SIG-M5 treated with dmso at 0.1 percent for 504 hours (cell line): Measurements from ENCODE around the gene ABHD17B.
"Not testable (repeated sequence)": the region's sequence is repeated elsewhere in the genome, so short reads cannot be mapped to it uniquely, and the experiment has no call there.

Experiments
- DNase-seq: peaks from one replicate; lab custom pipeline; 2025; ENCODE audit not compliant: unreplicated experiment; lab: John Stamatoyannopoulos, UW

ABHD17B gene

GRCh38 chr9:71916834-71917534 is 6.0 kb upstream of the ABHD17B start:
- DNase-seq: no peak

DNA sequence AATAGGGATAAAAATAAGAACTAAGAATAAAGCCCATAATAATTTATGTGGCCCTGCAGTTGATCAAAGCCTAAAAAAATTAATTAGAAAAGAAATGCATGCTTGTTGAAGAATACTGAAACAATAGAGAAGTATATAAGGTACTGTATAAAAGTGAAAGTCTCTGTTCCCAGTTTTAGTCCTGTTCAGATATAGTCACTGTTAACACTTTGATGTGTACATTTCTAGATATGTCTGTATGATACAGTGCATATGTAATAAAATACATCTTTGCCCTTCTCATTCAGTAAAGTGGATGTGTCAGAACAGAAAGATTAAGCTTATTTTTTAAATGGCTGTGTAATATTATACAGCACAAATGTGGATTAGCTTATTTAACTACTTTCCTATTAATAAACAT is 4.5 kb upstream of the ABHD17B start:
- no peak for DNase-seq

DNA sequence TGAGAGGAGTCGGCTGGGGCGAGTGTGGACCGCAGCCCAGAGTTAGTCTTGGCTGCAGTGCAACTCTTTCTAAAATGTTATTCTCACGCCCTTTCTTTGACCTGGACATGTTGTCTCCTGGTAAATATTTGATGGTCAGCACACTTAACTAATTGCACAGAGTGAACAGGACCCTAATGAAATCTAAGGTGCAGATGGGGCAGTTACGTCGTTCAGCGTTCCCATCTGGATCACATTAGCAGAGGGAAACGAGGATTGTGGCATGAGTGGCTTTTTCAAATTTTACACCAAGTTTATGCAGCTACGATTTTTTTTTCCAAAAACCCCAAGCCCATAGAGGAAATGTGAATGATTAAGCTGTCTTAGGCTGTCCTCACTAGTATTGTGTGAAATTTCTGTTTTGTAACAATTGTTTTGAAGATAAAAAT is 929 bp upstream of the ABHD17B start:
- no peak for DNase-seq

DNA sequence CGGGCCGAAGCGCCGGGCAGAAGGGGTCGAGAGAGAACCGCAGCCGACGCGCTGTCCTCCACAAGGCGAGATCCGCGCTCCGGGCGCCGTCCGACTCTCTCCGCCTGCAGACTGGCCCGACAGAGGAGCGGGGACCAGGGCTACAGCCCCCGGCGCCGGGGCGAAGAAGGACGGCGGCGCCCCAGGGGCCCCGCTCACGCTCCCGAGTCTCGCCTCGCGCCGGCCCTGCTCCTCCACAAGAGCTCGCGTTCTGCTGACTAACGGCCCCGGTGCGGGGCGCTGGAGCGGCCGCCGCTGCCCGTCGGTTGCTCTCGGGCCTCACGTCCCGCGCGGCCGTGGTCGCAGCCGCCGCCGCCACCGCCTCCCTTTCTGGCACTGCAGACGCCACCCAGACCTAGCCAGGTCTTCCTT is 338 bp downstream of the ABHD17B start:
- DNase-seq: peak; percentile 30

DNA sequence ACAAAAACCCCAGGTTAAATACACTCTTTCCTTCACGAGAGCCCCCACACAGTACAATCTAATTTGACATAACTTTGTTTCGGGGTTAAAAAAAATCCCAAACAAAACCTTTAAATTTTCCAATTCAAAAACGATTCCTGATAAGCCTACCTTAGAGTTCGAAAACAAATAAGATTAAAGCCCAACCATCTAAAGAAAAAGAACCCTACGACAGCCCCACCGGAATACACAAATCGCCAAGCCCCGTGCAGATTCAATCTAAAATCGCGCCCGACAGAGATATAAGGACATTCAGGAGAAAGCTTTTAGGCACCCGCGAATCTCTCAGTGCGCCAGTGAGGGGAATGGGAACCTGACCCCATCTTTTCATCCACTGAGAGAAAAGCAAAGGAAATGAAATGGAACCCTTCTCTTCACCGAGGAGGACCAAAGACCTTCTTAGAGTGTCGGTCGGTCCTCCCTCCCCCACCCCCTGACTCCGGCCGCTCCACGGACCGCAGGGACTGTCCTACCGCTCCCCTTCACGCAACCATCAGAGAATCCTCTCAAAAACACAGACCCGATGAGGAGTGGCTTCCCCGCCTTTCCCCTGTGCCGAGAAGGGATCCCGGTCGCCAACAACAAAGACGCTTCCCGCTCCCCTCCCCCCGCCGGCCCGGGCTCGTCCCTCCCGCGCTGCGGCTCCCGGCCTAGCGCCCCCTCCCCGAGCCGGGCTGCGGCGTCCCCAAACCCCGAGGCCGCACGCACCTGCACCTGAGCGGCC is 925 bp downstream of the ABHD17B start:
- DNase-seq: peak; percentile 43

DNA sequence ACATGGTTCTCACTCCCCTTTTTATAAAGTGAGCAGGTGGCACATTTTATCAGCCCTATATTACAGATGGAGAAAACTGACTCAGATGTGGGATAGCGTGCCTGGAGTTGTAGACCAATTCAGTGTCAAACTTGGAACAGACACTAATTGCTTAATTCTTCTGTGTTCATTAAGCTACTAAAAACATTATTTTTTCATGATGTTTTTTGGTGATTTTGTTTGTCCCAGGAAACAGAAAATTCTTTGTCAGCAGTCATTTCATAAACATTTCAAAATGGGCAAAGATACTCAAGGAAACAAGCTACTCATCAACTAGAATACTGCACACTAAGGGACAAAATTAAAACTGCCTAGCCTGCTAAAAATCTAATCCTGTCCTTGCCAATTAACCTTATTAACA is 2.2 kb downstream of the ABHD17B start:
- no peak for DNase-seq

- no peak for DNase-seq
These were observed 6.9 kb downstream of the ABHD17B start for GRCh38 chr9:71904076-71904475.

DNA sequence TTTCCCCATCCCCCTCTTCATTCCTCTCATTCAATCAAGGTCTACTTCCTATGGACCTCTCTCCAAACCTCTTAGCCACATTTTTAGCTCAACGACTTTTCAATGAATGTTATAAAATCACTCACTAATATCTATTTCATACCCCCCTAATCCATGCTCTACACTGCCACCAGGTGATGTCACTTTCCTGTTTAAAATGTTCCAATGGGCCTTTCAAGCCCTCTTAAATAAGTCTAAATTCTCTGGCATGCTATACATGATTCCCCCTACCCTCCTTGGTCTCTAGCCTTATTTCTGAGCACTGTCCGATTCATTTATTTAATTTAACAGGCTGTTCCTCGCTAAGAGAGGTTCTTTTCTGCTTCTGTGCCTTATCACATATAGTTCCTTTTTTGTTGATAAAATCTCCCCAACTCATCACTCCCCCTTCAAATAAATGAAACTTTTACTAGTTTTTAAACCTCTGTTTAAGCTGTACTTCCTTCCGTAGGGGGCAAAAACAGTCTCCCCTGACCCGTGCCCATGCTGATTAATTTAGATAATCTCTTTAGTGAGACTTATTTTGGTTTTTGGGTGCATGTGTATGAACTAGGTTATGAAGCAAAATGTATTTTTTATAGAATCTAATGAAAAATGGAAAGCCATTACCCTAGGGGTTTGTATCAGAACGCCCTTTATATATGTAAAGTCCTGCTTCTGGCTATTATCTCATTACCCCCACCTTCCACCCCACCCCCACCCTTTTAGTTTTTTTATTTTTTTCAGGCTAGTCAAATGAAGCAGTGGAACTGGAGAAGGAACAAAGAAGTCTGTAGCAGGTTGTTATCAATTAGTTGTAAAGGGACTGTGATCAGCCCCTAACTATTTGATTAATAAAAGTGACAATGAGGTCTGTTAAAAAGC is 9.0 kb downstream of the ABHD17B start:
- no peak for DNase-seq

- not testable (repeated sequence) for DNase-seq
These were observed 12.2 kb downstream of the ABHD17B start for GRCh38 chr9:71898756-71899155.

- peak; percentile 80 for DNase-seq
These were observed 13.4 kb downstream of the ABHD17B start for GRCh38 chr9:71897577-71897976.

DNA sequence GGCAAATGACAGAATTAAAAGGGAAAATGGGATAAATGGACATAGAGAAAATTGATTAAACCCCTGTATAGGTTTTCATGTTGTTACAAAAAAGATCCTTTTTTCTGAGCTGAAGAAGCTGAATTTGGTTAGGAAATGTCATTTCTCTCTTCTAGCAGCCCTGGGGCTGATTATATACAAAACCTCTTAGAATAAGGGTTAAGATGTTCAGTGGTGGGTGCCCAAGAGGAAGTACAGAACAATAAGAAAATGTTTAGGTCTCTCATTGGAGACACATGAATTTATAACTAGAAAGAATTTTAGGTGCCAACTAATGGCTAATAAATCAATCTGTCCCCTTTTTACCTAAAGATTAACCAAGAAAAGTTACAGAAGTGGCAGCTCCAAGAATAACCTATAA is 14.2 kb downstream of the ABHD17B start:
- DNase-seq: peak; percentile 6

DNA sequence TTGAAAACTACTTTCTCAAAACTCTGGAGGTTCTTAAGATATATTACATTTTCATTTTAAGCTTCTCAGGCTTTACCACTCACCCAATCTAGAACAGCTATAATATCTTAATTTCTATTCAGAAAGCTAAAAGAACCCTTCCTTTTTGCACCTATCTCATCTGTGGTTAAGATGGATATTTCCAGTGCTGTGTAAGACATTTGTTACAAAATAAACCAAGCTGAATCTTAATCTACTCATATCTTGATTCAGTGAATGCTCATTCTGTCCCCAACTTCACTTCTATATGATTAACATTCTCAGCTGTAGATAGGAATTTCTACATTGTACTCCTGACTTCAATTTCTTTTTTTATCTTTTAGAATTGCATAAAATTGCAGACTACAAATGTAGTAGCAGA is 15.0 kb downstream of the ABHD17B start:
- no peak for DNase-seq

- DNase-seq: peak; percentile 41
These were observed 15.9 kb downstream of the ABHD17B start for GRCh38 chr9:71895117-71895516.

DNA sequence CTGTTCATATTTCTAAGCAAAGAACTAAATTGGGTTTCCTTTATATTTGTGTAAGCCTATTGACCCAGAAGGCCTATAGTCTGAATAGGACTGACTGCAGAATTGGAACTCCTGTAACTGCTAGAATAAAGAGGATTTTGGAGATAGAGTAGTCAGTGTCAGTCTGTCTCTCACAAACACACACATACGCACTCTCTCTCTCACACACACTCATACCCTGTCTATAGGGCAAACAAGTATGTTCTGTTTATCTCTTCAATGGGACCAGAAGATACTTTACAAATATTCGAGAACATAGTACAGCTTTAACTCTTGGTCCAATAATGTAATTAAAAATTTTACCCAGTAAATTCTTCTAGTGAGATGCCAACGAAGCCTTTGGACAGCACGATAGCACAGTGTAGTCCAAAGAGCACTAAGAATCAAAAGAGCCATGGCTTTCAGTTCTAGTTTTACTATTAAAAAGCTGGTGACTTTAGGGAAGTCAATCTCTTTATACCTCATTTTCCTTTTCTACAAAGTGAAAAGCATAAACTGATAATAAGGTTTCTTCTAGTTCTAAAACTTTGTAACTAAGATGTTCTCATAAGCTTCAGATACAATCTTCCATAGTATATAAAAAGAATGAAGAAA is 19.3 kb downstream of the ABHD17B start:
- DNase-seq: no peak

DNA sequence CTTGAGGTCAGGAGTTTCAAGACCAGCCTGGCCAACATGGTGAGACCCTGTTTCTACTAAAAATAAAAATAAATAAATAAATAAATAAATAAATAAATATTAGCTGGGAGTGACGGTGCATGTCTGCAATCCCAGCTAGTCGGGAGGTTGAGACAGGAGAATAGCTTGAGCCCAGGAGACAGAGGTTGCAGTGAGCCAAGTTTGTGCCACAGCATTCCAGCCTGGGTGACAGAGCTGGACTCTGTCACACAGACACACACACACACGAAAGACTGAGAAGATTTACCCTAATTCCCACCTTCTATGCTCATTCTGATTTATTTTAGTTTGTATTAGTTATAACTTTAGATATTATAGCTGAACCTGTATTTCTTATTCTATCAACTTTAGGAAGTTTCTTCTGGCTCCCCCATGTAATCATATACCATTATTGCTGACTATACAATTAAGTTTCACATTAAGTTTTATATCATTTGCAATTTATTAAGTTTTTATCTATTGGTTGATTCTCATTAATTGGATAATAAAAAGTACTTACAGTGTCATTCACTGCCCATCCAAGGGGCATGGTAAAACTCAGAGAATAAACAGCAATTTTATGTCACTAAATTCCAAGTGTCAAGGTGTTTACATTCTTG is 20.8 kb downstream of the ABHD17B start:
- no peak for DNase-seq

DNA sequence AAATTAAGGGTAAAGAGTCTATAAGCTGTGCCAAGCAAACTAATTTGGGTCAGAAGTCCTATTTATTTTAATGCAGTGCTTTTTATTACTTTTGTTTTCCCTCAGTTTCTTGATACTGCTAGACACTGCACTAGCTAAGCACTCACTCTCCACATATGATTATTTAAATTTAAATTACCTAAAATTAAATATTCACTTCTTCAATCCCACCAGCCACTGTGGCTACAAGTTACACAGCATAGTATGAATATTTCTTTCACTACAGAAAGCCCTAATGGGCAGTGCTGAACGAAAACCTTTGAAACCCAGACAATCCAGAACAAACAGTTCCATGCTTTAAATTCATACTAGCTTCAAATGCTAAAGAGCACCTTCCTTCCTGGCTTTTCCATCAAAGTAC is 23.6 kb downstream of the ABHD17B start:
- no peak for DNase-seq

- DNase-seq: no peak
These were observed 24.5 kb downstream of the ABHD17B start for GRCh38 chr9:71886541-71886940.

DNA sequence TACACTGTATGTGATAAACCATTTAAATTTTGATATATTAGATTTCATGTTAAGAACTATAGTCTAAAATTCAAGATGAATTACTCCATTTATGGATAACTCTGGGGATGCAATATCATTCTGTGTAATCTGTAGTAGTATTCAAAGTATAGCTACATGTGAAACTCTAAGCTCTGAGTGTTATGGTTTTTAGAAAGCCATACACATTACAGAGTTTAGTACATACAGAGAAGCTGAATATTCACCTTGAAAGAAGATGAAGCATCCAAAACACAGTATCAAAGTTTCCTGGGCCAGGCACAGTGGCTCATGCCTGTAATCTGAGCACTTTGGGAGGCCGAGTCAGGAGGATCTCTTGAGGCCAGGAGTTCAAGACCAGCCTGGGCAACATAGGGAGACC is 25.0 kb downstream of the ABHD17B start:
- DNase-seq: no peak

- DNase-seq: no peak
These were observed 25.5 kb downstream of the ABHD17B start for GRCh38 chr9:71885467-71885866.

DNA sequence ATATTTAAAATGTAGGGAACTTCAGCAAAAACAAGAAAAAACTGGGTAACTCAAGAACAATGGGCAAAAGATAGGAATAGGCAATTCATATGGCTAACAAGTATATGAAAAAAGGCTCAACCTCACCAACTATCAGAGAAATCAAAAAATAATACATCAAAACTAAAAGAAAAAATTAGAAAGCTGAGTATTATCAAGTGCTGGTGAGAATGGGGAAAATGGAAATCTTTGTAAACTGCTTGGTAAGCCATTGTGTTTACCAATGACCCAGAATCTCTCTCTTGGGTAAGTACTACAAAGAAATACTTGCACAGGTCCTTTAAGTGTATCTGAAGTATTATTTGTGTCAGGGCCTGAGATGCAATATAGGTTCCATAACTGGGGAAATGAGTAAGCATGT is 27.0 kb downstream of the ABHD17B start:
- no peak for DNase-seq
